ENCODE results near the gene ATXN2.

Gene ATXN2

DNA sequence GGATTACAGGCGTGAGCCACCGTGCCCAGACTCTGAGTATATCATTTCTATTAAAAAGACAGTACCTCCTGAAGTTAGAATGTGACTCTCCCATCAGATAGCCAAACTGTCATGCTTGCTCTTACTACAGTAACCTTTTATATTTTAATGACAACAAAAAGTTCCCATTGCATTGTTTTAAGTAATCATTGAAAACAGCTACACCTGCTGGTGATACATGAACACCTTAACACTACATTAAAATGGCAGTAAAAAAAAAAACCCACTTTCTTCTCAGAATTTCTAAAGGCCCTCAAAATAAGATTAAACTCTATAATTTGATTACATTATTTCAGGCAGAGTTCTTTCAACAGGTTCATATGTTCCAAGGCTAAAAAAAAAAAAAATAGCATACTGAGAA lies 116.7 kb downstream of the ATXN2 start:
- H3K27me3 ChIP-seq (ENCODE audit: insufficient read depth, low read depth, severe bottlenecking), result no peaks in the 10 kb centered on the region
- peaks cover 67% of the 10 kb centered on the region for H3K36me3 ChIP-seq
- DNase-seq, result no peak
- H3K9me3 ChIP-seq (ENCODE audit: severe bottlenecking), result no peaks in the 10 kb centered on the region
- no peak overlapping the region for H3K27ac ChIP-seq
- TF ChIP-seq, protein P1, sequence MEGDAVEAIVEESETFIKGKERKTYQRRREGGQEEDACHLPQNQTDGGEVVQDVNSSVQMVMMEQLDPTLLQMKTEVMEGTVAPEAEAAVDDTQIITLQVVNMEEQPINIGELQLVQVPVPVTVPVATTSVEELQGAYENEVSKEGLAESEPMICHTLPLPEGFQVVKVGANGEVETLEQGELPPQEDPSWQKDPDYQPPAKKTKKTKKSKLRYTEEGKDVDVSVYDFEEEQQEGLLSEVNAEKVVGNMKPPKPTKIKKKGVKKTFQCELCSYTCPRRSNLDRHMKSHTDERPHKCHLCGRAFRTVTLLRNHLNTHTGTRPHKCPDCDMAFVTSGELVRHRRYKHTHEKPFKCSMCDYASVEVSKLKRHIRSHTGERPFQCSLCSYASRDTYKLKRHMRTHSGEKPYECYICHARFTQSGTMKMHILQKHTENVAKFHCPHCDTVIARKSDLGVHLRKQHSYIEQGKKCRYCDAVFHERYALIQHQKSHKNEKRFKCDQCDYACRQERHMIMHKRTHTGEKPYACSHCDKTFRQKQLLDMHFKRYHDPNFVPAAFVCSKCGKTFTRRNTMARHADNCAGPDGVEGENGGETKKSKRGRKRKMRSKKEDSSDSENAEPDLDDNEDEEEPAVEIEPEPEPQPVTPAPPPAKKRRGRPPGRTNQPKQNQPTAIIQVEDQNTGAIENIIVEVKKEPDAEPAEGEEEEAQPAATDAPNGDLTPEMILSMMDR (IDR thresholded peaks at IDR 0.05; ENCODE audit: low read depth, low read length), result no peak
- no peak overlapping the region for H3K4me3 ChIP-seq (ENCODE audit: low read depth, low read length)

DNA sequence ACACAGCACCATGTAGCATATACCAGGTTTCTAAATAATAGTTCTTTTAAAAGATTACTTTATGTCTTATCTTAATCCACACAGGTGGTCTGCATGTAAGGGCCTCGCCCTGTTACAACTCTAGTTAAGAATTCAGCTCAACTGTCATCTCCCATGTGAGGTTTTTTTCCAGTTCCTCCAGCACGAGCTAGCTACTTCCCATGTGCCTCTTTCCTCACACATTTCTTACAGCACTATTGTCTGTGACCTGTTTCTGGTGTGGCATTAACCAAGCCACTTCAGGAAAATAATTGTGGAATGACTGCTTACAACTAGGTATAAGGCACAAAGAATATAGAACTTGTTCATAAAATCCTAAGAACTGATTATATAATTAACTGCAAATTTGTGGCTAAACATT lies 127.9 kb downstream of the ATXN2 start:
- Histone ChIP-seq H3K4me3 (ENCODE audit: low read depth, low read length) (no peak overlapping the region), H3K9me3 (ENCODE audit: severe bottlenecking) (no peaks in the 10 kb centered on the region), H3K36me3 (peaks cover 40% of the 10 kb centered on the region), H3K27ac (no peak overlapping the region), H3K27me3 (ENCODE audit: insufficient read depth, low read depth, severe bottlenecking) (no peaks in the 10 kb centered on the region)
- DNase-seq, result no peak
- TF ChIP-seq, protein P1 (IDR thresholded peaks at IDR 0.05; ENCODE audit: low read depth, low read length), result no peak

GRCh38 chr12:111469401-111469800 lies 129.7 kb downstream of the ATXN2 start:
- Histone ChIP-seq H3K9me3 (ENCODE audit: severe bottlenecking) (no peaks in the 10 kb centered on the region), H3K4me3 (ENCODE audit: low read depth, low read length) (no peak overlapping the region), H3K27me3 (ENCODE audit: insufficient read depth, low read depth, severe bottlenecking) (no peaks in the 10 kb centered on the region), H3K27ac (no peak overlapping the region), H3K36me3 (peaks cover 36% of the 10 kb centered on the region)
- TF ChIP-seq, protein P1 (IDR thresholded peaks at IDR 0.05; ENCODE audit: low read depth, low read length), result no peak
- no peak for DNase-seq

DNA sequence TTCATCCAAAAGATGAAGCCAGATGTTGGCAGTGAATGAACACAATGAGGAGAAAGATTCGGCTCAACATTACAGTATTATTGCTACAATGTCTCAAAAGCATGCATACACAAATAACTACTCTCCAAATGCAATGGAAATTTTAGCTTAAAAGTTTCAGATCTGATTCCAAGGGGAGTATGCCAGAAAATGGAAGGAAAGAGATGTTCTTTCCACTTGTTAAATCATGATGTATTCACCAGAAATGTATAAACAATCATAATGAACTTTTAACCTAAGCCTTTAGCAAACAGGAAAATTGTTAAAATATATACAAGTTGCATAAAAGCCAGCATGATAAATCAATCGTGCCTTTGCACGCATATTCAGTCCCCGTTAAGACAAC lies 131.3 kb downstream of the ATXN2 start:
- DNase-seq, result no peak
- no peak overlapping the region for H3K27ac ChIP-seq
- H3K36me3 ChIP-seq, result peaks cover 44% of the 10 kb centered on the region
- H3K4me3 ChIP-seq (ENCODE audit: low read depth, low read length), result no peak overlapping the region
- TF ChIP-seq, protein P1 (IDR thresholded peaks at IDR 0.05; ENCODE audit: low read depth, low read length), result no peak
- no peaks in the 10 kb centered on the region for H3K27me3 ChIP-seq (ENCODE audit: insufficient read depth, low read depth, severe bottlenecking)
- no peaks in the 10 kb centered on the region for H3K9me3 ChIP-seq (ENCODE audit: severe bottlenecking)

DNA sequence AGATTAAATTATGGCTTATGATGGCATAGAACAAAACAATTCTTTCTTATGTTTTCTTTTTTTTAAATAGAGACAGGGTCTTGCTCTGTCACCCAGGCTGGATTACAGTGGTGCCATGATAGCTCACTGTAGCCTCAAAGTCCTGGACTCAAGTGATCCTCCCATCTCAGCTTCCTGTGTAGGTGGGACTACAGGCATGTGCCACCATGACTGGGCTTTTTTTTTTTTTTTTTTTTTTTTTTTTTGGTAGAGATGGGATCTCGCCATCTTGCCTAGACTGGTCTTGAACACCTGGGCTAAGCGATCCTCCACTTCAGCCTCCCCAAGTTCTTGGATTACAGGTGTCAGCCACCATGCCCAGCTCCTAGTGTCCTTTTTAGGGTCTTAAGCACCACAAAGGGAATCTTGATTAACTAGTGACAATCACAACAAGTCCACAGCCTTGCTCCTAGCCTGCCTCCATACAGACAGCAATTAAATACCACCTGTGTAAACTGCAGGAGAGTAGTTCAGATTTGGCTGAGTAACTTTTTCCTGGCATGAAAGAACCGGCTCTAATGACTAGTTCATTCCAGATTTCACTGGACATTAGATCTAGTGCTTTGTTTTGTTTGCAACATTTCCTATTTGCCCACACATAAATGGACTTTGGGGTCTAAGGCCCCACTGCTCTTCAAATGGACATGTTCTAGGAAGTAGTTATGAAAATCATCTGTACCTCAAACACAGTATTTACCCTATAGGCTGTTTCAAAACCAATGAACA lies 131.8 kb downstream of the ATXN2 start:
- H3K27me3 ChIP-seq (ENCODE audit: insufficient read depth, low read depth, severe bottlenecking), result no peaks in the 10 kb centered on the region
- no peak for DNase-seq
- peaks cover 44% of the 10 kb centered on the region for H3K36me3 ChIP-seq
- no peaks in the 10 kb centered on the region for H3K9me3 ChIP-seq (ENCODE audit: severe bottlenecking)
- no peak overlapping the region for H3K27ac ChIP-seq
- TF ChIP-seq, protein P1 (IDR thresholded peaks at IDR 0.05; ENCODE audit: low read depth, low read length), result no peak
- no peak overlapping the region for H3K4me3 ChIP-seq (ENCODE audit: low read depth, low read length)
